NCI-H345 (cell line): ENCODE data around the gene KLF4.

Source experiments
- DNase-seq: peaks from one replicate; lab custom pipeline; 2025; lab: John Stamatoyannopoulos, UW

The KLF4 gene

DNA sequence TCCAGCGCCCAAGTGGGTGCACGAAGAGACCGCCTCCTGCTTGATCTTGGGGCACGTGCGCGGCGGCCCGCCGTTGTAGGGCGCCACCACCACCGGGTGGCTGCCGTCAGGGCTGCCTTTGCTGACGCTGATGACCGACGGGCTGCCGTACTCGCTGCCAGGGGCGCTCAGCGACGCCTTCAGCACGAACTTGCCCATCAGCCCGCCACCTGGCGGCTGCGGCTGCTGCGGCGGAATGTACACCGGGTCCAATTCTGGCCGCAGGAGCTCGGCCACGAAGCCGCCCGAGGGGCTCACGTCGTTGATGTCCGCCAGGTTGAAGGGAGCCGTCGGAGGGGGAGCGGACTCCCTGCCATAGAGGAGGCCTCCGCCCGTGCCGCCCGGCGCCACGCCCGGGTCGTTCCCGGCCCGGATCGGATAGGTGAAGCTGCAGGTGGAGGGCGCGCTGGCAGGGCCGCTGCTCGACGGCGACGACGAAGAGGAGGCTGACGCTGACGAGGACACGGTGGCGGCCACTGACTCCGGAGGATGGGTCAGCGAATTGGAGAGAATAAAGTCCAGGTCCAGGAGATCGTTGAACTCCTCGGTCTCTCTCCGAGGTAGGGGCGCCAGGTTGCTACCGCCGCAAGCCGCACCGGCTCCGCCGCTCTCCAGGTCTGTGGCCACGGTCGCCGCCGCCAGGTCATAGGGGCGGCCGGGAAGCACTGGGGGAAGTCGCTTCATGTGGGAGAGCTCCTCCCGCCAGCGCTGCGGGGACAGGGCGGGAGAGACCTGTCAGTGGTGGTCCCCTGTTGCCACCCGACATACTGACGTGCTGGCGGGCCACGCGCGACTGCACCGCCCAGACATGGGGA, 1.8 kb downstream of the KLF4 start:
- no peak for DNase-seq

DNA sequence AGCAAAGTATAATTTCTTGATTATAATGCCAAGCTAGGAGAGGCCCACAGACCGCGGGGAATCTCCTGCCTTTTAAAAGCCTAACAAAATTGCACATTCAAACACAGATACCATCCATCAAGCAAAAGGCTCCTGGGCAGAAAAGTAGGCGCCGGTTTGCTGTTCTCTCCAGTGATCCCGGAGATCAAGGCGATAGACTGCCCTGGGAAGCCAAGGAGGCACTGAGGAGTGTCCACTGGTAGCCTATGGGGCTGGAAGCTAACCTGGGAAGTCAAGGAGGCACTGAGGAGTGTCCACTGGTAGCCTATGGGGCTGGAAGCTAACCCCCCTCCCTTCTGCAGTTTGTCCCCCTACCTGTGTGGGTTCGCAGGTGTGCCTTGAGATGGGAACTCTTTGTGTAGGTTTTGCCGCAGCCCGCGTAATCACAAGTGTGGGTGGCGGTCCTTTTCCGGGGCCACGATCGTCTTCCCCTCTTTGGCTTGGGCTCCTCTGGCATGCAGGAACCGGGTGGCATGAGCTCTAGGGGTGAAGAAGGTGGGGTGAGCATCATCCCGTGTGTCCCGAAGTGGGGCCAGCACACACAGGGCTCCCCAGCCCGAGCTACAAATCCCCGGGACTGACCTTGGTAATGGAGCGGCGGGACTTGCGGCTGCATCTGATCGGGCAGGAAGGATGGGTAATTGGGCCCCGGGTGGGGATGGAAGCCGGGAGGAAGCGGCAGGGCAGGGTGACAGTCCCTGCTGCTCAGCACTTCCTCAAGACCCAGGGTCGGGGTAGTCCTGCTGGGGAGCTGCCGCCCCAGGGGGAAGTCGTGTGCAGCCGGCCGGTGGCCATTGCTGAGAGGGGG, 2.7 kb downstream of the KLF4 start:
- no peak for DNase-seq

DNA sequence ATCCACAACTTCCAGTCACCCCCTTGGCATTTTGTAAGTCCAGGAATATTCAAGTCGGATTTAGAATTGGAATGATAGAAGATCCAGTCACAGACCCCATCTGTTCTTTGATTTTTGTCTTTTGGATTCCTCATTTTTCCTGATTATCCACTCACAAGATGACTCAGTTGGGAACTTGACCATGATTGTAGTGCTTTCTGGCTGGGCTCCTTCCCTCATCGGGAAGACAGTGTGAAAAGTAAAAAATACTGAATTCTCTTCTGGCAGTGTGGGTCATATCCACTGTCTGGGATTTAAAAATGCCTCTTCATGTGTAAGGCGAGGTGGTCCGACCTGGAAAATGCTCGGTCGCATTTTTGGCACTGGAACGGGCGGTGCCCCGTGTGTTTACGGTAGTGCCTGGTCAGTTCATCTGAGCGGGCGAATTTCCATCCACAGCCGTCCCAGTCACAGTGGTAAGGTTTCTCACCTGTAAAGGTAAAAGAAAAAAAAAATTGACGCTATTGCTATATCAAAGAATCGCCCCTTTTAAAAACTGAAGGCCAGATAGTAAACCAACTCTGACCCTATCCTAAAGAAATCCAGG, 4.0 kb downstream of the KLF4 start:
- DNase-seq = no peak

GRCh38 chr9:107484117-107484723, 5.3 kb downstream of the KLF4 start:
- peak; percentile 60 for DNase-seq

- no peak for DNase-seq
Measured at GRCh38 chr9:107483666-107484065, 5.9 kb downstream of the KLF4 start.

DNA sequence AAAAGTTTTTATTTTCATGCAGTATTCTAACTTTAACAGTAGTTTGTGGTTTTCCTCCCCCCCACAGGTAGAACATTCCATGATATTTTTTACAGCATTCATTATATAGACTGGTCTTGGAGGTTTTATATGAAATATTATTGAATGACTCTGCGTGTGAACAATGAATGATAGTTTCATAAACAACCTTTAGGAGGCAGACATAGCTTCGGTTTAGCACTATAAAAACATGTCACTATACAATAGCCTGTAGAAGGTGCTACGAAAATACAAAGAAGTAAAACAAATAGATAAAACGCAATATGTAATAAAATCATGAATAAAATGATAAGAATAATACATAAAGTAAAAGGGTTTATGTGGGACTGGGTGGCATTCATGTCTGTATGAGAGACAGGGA, 8.5 kb downstream of the KLF4 start:
- no peak for DNase-seq

- no peak for DNase-seq
Measured at GRCh38 chr9:107480386-107480789, 9.2 kb downstream of the KLF4 start.

- no peak for DNase-seq
Measured at GRCh38 chr9:107478805-107479204, 10.8 kb downstream of the KLF4 start.

DNA sequence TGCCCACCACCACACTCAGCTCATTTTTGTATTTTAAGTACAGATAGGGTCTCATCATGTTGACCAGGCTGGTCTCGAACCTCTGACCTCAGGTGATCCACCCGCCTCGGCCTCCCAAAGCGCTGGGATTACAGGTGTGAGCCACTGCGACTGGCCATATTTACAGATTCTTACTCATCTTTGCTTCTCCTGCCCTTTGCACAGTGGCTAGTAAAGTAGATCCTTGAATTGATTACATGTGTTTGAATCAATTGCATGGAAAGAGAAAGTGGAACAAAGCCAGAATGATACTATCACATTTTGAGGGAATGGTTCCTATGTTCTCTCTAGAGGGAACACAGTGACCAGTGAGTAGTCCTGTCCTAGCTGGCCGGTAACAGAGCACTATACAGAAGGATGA, 15.4 kb downstream of the KLF4 start:
- no peak for DNase-seq

GRCh38 chr9:107472581-107473340, 16.8 kb downstream of the KLF4 start:
- DNase-seq = peak; percentile 84

DNA sequence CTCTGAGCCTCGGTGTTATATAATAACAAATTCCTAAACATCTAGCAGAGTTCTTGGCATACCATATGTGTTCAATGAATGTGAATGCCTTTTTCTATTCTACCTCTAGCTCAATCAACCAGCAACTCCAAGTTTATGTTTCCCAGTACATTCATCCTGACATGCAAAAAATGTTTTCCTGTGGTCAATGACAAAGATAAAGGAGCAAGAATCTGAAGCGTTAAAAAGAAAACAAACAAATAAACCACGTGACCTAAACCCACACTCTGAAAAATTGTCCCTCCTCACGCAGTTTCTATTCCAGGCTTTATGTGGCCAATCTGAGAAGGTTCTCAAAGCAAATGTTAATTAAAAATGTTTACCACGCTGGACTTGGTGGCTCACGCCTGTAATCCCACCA, 18.0 kb downstream of the KLF4 start:
- DNase-seq = no peak

- DNase-seq = no peak
Measured at GRCh38 chr9:107467416-107467815, 22.2 kb downstream of the KLF4 start.

DNA sequence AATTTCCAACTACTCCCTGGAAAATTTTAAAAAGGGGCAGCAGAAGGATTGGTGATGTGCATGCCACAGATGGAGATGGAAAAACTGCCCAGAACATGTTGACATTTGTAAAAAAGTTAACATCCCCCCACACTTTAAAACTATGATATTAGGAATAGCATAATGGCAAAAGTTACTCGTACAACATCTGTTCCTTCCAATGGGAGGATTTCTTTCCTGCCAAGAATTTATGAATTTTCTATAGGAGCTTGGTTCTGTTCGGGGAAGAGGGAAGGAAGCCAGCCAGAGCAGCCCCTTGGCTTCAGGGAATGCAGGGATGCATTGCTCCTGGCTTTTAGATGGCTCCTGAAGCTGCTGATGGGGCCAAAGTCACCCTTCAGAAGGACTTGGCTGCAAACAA, 22.7 kb downstream of the KLF4 start:
- no peak for DNase-seq

DNA sequence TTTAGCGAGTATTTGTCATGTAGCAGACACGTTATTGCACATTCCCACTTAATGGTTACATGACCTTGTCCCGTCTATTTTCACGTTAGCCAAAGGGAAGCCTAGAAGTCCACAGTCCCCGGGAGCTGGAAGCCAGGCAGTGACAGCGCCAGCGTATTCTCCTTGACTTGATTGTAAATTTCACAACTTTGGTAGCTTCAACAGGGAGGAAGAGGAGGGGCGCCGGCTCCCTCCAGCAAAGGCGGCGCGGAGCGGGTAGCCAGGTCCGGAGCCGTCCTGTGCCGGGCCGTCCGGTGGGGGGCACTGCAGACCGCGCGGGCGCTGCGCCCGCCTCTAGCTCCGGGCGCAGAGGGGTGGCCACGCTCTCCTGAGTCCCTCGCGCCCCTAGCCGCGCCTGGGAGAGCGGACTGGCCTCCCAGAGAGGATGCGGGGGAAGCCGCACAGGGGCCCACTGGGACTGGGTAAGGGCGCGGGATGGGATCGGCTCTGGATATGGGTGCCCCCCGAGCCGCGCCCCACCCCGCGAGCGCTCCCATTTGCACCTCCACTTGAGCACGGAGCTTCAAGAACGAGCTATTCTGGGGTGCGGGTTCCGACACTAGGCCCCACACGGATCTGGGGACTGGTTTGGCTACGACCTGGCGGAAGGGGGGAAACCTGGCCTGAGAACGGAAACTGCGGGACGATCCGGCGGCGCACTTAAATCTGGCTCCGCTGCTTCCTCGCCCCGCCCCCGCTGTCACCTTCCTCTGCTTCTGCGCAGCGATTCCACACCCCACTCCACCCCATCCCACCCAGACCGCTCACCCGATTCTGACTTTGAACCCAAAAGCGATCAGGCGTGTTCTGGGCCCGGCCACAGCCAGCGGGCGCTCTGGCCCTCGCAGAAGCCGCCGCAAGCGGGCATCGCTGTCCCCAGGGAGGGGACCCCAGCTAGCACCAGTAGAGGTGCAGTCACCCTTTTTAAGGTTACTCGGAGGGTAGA, 23.8 kb downstream of the KLF4 start:
- no peak for DNase-seq

DNA sequence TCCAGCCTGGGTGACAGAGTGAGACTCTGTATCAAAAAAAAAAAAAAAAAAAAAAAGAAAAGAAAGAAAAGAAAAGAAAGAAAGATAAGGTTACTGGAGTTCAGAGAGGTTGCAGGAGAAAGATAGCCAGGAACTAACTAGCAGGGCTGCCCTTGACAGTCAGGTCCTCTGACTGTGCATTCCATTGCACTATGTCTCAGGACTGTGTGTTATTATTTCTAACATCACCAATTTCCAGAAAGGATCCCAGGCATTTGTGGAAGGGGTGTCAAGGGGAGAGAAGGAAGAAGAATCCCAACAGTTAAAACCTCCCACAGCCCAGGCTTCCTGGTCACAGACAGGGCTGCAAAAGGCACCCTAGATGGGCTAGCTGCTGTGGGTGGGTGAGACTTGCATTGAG, 25.1 kb downstream of the KLF4 start:
- DNase-seq = no peak

- DNase-seq = no peak
Measured at GRCh38 chr9:107462691-107463090, 26.9 kb downstream of the KLF4 start.

- no peak for DNase-seq
Measured at GRCh38 chr9:107460153-107461023, 29.2 kb downstream of the KLF4 start.

- DNase-seq = no peak
Measured at GRCh38 chr9:107455425-107456135, 34.0 kb downstream of the KLF4 start.

GRCh38 chr9:107453479-107453878, 36.1 kb downstream of the KLF4 start:
- DNase-seq = no peak
